ENCODE measurements around the gene HIBADH. TPM values are rescaled to one million over a fixed set of nuclear protein-coding genes. Genes with fewer than 3 reads are reported as not detected.
"Not testable (repeated sequence)": the region's sequence is repeated elsewhere in the genome, so short reads cannot be mapped to it uniquely, and the experiment has no call there.

HIBADH gene
- total RNA-seq, 1 donor from 2014 or later: 44.4 TPM

DNA sequence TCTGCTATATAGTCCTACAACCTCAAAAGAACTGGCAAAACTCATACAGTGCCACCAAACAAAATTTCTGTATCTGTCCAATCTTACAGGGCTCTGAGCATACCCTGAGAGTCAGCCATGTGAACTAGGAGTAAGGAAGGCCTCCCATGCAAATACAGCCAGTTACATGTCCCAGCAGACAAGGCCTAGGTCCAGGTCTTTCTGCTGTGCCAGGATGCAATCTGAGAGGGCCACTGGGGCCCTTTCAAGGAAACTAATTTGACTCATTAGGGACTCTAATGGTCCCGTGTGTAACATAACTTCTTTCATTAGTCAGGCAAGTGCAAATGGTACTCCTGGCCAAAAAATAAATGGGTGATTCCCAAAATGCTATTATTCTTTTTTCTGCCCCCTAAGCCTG, 17.9 kb upstream of the HIBADH start:
- no peak for DNase-seq (ENCODE audit: low spot score)

DNA sequence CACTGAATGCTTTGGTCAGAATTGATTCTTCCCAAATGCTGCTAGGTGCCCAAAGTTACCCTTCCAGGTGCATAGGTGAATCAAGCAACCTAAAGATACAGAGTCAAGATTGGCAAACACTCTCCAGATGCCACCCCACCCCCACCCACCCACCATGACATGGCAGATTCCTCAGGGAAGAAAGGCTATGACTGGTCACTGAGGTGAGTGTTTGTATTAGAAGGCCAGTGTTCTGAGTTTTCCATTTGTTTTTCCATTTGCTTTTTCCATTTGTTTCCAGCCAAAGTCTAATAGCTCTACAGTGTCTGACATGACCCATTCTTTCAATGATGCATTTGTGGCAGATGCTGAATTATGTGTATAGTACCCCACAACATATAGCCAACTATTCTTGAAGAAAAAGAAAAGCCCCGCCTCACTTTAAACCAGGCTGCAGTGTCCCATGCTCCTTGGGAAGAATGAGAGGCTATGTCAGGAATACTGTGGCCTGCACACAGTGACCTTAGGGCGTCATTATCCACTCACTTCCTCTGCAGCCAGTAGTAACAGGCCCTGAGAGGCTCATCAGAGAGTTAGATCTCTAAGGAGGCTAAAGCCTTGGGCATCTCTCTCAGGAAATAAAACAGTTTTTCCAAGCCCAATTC, 16.1 kb upstream of the HIBADH start:
- DNase-seq (ENCODE audit: low spot score): no peak

DNA sequence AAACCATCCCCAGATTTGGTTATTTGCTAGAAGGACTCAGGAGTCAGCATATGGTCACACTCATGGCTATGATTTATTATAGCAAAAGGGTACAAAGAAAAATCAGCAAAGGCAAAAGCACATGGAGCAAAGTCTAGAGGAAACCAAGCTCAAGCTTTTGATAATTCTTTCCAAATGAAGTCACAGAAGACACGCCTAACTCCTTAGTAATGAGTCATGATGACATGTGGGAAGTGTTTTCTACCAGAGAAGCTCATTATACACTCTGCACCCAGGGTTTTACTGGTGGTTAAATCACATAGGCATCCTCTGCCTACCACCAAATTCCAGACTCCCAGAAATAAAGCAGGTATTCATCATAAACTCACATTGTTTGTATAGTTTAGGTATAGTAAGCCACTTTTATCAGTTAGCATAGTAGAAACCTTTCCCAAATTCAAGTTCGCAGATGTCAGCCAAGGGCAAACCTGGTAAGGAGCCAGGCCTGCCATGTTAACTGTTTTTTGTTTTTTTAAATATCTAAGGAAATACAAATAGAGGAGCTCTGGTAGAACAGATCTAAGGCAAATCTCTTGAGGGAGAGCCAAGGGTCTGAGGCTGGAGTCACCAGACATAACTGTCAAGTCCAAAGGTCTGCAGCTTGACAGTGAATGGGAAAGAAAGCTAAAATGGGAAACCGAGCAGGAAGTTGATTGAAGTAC, 15.4 kb upstream of the HIBADH start:
- no peak for DNase-seq (ENCODE audit: low spot score)

DNA sequence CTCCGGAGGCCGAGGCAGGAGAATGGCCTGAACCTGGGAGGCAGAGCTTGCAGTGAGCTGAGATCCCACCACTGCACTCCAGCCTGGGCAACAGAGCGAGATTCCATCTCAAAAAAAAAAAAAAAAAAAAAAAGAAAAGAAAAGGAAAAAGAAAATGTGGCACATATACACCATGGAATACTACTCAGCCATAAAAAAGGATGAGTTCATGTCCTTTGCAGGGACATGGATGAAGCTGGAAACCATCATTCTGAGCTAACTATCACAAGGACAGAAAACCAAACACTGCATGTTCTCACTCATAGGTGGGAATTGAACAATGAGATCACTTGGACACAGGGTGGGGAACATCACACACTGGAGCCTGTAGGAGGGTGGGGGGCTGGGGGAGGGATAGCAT, 11.4 kb upstream of the HIBADH start:
- DNase-seq (ENCODE audit: low spot score): not testable (repeated sequence)

DNA sequence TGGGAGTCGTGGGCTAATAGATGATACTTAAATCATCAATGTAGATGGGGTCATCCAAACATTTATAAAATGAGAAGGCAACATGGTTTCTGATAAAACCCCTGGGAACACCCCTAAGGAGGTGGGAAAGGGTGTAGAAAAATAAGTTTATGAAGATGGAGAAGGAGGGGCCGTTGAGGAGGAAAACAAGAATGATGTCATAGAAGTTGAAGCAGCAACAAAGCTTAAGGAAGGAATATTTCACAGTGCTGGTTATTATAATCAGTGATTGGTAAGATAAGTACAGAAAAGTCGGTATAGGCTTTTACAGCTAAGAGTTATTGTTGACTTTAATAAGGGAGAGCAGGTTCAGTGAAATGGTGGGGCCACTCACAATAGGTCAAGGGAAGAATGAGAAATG, 9.0 kb upstream of the HIBADH start:
- DNase-seq (ENCODE audit: low spot score): no peak

DNA sequence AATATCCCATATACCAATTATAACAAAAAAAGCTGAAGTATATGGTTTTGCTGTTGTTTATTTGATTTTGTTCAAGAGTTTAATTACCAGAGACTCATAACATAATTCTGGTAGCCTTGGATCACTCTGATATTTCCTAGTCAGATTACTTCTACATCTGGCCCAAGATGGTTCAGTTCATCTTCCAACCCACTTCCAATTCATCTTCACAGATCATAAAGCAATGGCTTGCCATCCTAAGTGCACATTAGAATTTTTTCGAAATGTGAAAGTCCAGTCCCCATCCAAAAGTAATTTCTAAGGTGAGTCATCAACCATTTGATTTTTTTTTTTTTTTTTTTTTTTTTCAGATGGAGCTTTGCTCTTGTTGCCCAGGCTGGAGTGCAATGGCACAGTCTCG, 8.0 kb upstream of the HIBADH start:
- no peak for DNase-seq (ENCODE audit: low spot score)

DNA sequence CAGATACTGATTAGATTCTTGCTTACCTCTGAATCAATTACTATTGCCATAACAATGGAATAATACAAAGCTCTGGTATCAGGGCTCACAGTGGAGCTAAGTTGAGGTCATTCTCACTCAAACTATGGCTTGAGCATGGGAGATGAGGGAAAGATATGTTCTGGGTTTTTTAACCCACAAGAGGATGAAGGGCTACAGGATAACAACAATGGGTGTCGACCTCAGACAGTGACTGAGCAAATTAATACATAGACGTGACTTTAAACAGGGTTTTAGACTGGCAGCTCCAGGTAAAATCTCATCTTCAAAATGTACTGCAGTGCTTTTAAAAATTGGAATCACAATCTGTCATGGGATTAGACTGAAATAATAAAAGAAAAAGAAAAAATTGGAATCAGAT, 7.5 kb upstream of the HIBADH start:
- DNase-seq (ENCODE audit: low spot score): no peak

DNA sequence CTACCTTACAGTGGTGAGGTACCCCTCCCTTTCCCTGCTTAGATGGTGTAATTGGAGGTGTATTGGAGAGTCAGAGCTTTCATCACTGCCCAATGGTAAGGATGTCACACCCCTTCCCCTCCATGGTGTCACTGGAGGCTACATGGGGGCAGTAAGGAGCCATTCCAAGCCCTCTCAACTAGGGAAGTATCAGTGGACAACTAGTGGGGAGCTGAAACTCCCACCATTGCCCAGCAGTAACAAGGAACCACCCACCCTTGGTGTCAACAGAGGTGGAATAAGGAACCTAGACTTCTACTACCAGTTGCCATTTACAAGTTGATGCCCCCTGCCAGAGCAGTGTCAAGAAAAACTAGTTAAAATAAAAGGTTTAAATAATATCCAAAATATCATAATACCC, 2.8 kb upstream of the HIBADH start:
- no peak for DNase-seq (ENCODE audit: low spot score)

DNA sequence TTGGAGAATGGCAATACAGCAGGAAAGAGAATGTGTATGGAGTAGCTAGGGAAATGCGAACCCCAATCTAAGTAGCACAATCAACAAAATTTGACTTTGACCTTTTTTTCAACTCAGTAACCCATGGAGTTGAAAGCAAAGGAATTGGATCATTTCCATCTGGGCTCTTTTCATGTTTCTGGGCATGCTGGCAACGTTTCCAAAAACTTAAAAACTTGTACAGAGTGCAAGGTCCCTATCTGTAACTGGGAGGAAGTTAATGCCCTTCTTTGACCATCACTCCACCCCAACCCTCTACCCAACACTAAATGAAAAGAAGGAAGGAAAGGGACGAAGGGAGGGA, 1.3 kb upstream of the HIBADH start:
- no peak for DNase-seq (ENCODE audit: low spot score)

DNA sequence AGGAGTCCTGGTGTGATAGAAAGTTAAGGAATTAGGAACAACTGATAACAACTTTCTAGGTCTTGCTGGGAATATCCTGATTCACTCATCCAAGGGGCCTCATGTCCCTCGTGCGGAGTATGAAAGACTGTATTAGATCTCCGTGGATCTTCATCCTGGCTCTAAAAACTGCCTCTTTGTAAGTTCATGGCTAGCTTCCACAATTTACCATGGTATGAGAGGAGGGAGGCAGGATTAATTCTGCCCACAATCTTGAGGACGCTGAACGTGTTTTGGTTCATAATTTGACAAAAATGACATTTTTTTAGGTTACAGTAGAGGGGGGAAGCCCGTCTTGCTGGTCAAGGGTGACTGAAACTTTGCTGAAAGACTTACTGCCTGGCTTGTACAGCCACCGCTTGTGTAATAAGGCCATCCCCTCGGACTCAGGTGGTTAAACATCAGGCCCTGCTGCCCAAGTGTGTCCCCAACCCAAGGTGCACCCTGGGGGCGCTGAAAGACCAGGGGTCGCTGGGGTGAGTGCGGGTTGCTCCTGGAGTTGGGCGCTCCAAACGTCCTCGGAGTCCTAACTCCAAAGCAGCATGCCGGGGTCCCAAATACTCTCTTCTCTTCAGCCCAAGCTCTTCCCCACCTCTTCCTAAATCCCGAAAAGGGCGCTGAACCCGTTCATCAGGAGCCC, 733 bp downstream of the HIBADH start:
- DNase-seq (ENCODE audit: low spot score): no peak

DNA sequence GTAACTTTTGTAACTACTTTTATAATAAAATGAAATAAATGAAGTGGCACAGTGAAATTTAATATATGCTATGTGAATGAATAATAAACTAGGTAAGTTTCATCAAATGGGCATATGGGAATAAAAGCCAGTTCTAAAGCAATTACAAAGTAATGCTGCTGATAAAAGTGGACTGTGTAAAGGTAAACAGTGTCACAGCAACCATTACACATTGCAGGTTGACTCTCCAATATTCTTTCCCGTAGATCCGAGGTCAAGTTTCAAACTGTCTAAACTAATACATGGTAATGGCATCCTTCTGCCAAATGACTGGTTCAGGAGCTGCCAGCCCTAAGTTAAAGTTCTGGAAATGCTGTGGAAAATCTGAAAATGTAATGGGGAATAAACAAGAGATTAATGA, 6.0 kb downstream of the HIBADH start:
- DNase-seq (ENCODE audit: low spot score): no peak

DNA sequence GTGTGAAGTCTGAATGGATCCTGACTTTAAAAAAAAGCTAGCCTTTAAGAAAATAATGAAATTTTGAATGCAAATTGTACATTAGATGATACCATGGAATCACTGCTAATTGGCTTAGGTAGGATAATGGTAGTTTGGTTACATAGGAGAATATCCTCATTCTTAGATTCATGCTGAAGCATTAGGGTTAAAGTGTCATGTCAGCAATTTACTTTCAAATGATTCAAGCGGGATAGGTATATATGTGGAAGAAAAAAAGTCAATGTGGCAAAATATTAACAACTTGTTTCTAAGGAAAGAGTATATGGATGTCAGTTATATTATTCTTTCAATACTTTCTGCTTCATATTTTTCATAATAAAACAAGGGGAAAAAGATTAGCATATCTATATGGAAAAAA, 7.5 kb downstream of the HIBADH start:
- DNase-seq (ENCODE audit: low spot score): no peak

DNA sequence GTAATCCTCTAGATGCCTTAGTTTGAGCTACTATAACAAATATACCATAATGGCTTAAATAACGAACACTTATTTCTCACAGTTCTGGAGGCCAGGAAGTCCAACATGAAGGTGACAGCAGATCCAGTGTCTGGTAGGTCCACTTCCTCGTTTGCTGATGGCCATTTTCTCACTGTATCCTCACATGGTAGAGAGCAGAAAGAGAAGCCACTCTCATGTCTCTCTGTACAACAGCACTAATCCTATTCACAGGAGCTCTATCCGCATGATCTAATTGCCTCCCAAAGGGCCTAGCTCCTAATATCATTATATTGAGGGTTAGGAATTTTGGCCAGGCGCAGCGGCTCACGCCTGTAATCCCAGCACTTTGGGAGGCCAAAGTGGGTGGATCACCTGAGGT, 10.2 kb downstream of the HIBADH start:
- DNase-seq (ENCODE audit: low spot score): no peak

DNA sequence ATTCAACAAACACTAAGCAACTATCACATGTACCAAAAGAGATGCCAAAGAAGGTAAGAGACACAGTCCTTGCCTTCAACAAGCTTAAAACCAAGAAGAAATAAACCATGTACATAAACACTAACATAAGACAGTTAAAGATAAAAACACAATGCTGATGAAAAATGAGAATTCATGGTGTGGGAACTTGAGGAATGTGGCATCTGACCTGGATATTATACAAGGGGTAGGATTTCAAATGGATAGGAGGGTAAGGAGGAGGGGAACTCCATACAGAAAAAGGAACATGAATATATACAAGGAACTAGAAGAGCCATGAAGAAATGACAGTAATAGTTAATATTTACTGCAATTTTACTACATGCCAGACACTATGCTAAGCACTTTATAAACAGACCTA, 11.0 kb downstream of the HIBADH start:
- DNase-seq (ENCODE audit: low spot score): no peak

DNA sequence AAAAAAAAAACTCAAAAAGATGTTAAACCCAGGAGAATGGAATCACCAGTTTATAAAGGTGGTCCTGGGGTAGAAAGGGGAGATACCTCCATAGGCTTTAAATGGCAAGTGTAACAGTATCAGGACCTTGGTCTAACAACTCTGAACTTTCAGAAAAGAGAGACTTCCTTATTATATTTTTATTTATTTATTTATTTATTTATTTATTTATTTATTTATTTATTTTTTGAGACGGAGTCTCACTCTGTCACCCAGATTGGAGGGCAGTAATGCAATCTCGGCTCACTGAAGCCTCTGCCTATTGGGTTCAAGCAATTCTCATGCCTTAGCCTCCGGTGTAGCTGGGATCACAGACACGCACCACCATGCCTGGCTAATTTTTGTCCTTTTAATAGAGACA, 12.4 kb downstream of the HIBADH start:
- no peak for DNase-seq (ENCODE audit: low spot score)

DNA sequence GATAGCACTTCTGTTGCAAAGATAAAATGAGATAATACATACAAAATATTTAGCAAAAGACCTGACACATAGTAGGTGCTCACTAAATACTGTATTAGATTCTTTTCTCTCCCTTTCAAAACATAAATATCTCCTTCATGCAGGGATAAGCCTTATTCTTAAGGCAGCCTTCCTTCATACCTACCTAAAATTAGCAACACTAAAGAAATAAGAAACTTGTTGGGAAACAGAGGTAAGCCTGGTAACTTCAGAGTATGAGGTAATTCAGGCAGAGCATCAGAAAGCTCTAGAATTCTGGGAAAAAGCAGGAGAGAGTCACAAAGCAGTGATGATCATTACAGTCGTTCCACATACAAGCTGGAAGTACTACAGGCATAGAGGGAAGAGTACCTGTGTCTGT, 15.2 kb downstream of the HIBADH start:
- no peak for DNase-seq (ENCODE audit: low spot score)

DNA sequence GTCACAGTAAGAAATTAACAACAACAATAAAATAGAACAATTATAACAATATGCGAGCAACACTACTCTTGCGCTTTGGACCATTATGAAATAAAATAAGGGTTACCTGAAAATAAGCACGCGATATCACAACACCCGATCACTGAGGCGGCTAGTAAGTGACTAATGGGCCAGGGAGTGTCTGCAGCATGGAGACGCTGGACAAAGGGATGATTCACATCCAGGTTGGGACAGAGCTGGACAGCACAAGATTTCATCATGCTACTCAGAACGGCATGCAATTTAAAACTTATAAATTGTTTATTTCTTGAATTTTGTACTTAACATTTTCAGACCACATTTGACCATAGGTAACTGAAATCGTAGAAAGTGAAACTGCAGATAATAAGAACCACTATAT, 15.6 kb downstream of the HIBADH start:
- no peak for DNase-seq (ENCODE audit: low spot score)

DNA sequence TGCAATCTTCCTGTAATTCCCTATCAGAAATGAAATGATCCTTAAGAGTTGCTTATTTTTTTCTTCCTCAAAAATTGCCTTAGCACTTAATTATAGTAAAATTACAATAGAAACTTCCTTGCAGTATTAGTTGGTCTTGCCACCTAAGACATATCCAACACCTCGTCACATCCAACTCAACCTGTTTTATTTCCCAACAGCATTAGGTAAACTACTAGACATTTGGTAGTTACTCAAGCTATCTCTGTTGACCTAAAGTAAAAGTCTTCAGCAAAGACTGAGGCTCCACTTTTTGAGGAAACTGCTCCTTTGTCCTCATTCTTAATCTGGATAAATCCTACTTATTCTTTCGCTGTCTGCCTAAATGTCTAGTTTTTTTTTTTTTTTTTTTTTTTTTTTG, 20.4 kb downstream of the HIBADH start:
- DNase-seq (ENCODE audit: low spot score): no peak

DNA sequence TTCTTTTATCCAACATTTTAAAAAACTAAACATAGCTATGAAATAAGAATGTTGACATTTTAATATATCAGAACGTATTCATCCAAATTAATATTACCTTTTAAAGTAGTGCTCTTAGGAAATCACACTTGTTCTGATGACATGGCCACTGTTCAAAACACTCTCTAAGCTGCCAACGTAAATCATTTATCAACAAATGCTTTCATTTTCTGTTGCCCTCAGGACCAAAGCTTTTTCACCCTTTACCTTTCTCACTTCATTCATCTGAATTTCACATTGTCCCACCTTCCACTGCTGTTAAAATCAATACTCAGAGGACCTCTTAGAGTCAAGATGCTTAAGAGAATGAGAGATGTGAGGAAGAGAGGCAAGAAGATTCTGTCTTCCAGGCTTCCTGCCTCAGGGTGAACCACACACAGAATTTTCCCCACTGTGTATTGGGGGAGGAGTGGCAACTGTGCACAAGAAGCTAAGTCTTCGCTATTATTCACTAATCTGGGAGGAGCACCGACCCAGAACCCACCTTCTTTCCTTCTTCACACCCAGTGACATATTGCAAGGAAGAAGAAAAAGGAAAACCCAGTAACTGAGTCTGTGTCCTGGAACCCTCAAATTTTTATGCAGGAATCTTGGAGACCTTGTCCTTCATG, 21.0 kb downstream of the HIBADH start:
- no peak for DNase-seq (ENCODE audit: low spot score)

DNA sequence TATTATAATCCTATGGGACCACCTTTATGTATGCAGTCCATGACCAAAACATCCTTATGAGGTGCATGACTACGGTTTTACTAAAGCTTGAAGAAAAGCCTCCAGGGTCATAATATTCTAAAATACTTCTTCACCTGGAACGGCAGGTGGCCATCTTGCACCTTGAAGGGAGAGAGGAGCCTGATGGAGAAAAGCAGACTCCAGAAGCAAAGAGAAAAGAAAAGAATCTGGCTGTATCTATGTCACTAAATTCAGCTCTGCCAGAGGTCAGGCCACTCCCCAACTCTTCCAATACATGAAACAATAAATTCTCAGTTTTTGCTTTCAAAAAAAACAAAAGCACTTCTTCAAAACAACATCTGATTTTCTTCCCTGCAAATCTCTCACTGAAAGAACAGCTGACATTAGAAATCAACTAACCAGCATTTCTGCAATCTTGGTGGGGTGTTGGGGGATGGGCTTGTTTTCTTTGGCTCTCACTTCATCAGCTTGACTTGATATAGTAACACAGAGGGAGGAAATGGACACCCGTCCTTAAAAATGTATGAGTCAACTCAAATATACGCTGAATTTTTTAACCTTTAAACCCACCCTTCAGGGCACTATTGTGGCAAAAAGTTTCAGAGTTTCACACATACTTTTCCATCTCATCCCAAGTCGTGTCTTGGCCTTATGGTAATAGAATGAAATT, 21.7 kb downstream of the HIBADH start:
- DNase-seq (ENCODE audit: low spot score): no peak

DNA sequence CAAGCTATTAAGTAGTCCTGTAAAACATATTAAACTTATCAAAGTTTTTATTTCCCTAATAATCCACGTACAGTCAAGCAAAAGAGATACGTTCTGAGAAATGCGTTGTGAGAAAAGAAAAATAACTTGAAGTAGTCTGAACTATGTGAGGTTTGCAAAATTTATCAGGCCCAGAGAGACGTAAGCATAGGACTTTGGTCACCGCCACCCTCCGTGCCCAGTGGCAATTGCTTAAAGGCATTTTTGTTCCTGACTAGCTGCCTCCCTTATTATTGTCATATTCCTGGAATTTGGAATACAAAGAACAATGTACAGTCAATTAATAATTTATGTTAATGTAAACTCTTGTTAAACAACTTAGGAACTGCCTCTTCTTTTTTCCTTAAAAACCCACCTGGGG, 22.8 kb downstream of the HIBADH start:
- DNase-seq (ENCODE audit: low spot score): no peak

DNA sequence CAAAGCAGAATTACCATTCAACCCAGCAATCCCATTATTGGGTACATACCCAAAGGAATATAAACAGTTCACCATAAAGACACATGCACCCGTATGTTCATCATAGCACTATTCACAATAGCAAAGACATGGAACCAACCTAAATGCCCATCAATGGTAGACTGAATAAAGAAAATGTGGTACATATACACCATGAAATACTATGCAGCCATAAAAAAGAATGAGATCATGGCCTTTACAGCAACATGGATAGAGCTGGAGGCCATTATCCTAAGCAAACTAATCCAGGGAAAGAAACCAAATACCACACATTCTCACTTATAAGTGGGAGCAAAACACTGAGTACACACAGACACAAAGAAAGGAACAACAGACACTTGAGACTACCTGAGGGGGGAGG, 23.6 kb downstream of the HIBADH start:
- not testable (repeated sequence) for DNase-seq (ENCODE audit: low spot score)
